RKO (cell line): ENCODE measurements around the gene SYAP1.
"Not testable (repeated sequence)": the region's sequence is repeated elsewhere in the genome, so short reads cannot be mapped to it uniquely, and the experiment has no call there.

Source experiments
- DNase-seq: peaks from one replicate; pipeline ENCODE4 v3.0.0-alpha.2; 2016; ENCODE audit warnings: low spot score

SYAP1 gene, protein sequence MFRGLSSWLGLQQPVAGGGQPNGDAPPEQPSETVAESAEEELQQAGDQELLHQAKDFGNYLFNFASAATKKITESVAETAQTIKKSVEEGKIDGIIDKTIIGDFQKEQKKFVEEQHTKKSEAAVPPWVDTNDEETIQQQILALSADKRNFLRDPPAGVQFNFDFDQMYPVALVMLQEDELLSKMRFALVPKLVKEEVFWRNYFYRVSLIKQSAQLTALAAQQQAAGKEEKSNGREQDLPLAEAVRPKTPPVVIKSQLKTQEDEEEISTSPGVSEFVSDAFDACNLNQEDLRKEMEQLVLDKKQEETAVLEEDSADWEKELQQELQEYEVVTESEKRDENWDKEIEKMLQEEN

DNA sequence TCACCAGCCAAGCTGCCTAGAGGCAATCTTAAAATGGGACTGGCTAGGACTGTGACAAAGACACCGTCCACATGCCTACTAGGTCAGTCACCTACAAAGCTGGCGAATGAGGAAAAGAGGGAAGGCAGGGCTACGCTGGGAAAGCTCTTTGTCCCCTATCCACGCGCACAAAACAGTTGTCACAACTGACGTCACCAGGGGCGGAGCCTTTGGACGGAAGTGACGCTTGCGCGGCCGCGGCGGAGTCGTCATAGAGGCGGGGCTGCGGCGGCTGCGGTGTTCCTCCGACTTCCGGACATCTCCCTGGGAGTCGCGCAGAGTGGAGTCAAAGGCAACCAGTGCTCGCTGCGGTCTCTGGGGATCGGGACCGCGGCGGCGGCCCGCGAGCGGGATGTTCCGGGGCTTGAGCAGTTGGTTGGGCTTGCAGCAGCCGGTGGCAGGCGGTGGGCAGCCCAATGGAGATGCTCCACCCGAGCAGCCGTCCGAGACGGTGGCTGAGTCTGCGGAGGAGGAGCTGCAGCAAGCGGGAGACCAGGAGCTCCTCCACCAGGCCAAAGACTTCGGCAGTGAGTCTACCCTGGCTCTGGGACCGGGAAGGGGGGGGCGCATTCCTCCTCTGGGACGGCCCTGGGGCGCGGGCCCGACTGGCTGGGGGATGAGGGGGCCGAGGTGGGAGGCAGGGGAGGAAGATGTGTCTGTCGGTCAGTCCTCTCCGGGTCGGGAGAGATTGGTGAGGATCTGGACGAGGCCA, at the start of gene SYAP1:
TSS of gene SYAP1 (plus strand) at position 279 of the 751 bp plus-strand sequence. CDS start at position 392, 113 bp downstream.
- peak; percentile 99 for DNase-seq

- DNase-seq = peak; percentile 71
These were observed 48.4 kb upstream of the SYAP1 start for GRCh38 chrX:16671005-16671404.

DNA sequence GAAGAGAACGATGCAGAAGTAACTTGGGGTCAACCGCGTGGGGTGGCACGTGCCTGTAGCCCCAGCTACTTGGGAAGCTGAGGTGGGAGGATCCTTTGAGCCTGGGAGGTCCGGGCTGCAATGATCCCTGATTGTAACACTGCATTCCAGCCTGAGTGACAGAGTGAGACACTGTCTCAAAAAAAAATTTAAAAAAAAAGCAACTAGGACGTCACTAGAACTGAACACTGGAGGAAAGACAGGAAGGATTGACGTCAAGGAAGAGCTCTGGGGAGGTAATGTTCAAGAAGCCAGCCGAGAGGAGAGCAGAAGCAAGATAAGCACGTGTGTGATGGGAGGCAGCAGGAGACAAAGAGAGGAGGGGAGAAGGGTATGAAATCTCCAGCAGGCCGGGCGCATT, 40.7 kb upstream of the SYAP1 start:
- DNase-seq = no peak

DNA sequence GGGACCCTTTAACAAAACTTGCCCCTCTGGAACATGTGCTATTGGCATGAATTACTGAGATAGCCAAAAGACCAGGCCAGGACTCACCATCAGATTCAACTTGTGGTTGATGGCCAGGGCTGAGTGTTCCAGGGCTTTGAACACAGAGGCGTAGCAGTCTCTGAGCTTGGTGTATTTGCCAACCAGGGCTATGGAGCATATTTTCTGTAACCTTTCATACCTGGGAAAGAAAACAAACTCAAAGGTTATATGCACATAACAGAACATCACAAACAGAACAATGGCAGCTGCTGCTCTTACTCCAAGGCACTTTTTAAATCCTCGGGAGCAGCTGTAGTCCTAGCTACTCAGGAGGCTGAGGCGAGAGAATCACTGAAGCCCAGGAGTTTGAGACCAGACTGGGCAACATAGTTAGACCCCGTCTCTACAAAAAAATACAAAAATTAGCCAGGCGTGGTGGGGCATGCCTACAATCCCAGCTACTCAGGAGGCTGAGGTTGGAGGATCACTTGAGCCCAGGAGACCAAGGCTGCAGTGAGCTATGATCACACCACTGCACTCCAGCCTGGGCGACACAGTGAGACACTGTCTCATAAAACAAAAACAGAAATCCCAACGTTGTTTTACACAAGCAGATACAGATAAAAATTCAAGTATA, 36.3 kb upstream of the SYAP1 start:
- no peak for DNase-seq

- DNase-seq = no peak
These were observed 31.9 kb upstream of the SYAP1 start for GRCh38 chrX:16687514-16687913.

DNA sequence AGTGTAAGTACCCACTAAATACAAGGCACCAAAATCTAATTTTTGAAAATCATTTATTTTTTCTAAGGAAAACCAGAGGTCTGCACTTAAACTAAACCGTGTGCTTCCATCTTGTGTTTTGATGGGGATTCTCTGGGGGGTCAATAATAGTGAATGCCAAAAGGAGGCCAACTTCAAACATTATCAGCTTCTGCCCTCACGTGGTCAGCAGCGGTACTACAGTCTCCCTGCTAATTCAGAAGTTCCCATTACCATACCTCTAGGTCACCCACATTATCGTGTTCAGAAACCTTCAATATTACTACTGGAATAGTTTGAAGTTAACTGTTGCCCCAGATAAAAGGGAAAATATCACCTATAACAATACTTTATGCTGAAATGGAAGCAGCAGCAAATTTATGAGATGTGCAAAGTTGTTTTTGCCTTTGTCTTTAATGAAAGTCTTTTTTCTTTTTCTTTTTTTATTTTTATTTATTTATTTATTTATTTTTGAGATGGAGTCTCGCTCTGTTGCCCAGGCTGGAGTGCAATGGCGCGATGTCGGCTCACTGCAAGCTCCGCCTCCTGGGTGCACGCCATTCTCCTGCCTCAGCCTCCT, 24.2 kb upstream of the SYAP1 start:
- DNase-seq = peak; percentile 59

DNA sequence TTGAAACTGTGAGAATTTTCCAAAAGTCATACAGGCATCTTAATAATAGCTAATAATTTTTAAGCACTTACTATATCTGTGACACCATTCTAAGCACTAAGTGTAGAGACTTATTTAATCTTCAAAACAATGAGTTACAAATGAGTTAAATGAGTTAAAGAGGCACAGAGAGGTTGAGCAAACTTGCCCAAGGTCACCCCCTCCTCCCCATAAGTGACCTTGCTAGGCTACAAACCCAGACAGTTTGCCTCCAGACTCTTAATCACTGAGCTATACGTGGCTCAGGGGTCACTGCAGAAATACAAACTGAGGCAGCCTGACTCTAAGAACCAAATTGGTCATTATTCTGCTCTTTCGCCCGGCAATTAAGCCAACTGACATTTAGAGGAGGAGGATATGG, 22.5 kb upstream of the SYAP1 start:
- no peak for DNase-seq

GRCh38 chrX:16699389-16699788, 20.0 kb upstream of the SYAP1 start:
- DNase-seq = no peak

- DNase-seq = no peak
These were observed 18.7 kb upstream of the SYAP1 start for GRCh38 chrX:16700734-16701133.

- DNase-seq = no peak
These were observed 16.5 kb upstream of the SYAP1 start for GRCh38 chrX:16702700-16703599.

- no peak for DNase-seq
These were observed 14.0 kb upstream of the SYAP1 start for GRCh38 chrX:16705370-16705769.

DNA sequence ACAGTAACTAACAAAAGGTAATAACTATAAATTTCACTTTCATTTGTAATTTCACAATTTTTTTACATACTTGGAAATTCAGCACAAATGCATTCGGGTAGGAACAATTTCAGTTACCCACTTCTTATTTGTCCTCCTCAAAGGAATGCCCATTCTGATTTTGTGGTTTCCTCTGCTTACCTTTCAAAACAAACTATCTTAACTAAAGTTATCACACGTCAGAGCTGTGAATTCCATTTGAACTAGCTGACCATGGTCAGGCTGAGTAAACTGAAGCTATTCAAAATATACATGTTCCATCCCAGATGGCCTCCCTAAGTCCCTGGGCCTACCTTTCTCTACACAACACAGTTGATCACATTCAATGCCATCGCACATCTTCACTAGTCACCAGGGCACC, 11.4 kb upstream of the SYAP1 start:
- no peak for DNase-seq

GRCh38 chrX:16711219-16711811, 8.1 kb upstream of the SYAP1 start:
- peak; percentile 46 for DNase-seq

- no peak for DNase-seq
These were observed 7.4 kb upstream of the SYAP1 start for GRCh38 chrX:16711893-16712547.

- DNase-seq = peak; percentile 77
These were observed 6.8 kb upstream of the SYAP1 start, which contains the start of gene CTPS2 for GRCh38 chrX:16712548-16713155. CTPS2 (minus strand) TSS chrX:16712669; CDS start chrX:16702902, 9,767 bp downstream.

GRCh38 chrX:16714504-16714903, 4.9 kb upstream of the SYAP1 start:
- DNase-seq = no peak

DNA sequence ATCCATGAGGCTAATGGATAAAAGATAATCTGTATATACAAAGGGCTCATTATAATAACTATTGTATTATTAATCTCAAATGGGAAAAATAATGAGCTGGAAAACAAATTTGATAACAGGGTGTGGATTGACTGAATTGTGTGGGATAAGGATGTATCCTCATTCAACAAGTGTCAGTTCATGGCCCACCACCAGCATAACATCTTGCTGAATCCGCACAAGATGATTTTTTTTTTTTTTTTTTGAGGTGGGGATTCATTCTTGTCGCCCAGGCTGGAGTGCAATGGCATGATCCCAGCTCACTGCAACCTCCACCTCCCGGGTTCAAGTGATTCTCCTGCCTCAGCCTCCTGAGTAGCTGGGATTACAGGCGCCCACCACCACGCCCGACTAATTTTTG, 3.8 kb upstream of the SYAP1 start:
- DNase-seq = not testable (repeated sequence)

- DNase-seq = not testable (repeated sequence)
These were observed 3.0 kb upstream of the SYAP1 start for GRCh38 chrX:16716451-16716850.

DNA sequence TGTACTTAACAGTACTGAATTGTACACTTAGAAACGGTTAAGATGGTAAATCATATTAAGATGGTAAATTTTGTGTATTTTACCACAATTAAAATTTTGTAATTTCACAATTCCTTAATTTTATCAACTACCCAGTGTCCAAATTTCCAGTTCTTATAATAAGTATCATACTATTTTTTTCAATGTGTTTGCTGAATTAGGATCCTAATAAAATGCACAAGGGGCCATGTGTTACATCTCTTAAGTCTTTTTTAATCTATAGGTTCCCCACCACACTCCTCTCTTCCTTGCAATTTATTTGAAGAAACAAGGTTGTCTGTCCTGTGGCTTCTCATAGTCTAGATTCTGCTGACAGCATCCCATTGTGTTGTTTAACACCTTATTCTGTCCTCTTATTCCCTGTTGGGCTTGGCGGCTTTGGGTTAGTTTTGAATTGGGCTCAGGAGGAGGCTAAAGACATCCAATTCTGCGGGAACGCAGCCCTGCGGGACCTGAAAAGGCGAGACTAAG, 533 bp upstream of the SYAP1 start:
- DNase-seq = no peak

DNA sequence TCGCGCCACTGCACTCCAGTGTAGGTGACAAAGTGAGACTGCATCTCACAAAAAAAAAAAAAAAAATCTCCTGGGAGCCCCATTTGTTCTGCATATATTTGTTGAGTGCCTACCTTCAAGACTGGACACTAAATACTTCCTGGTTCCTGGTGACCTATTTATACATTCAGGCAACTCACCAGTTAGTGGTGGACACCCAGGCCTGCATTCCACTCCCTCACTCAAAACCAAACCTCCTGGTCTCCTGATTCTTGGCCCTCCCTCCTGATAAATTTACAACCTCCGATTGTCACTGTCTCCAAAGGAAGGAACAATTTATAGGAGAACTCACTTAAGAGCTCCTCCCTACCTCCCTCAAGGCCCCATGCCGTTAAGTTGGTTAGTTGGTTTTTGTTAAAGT, 3.1 kb downstream of the SYAP1 start:
- no peak for DNase-seq
